Caco-2 (cell line): ENCODE results near the gene HEATR3. TPM values are rescaled to one million over a fixed set of nuclear protein-coding genes. Genes with fewer than 3 reads are reported as not detected.
A peak's percentile ranks its signal among the peaks of the same experiment; 100 is the strongest.

Experiments
- BruUV-seq: library from RNA; stranded (reverse); fragments of 400-500 nt; replicated peaks from 2 replicates; lab custom pipeline; 2021; lab: Mats Ljungman, UMichigan
- CTCF ChIA-PET: fragments of 300-600 bp; sonication (Branson Sonifier 250); formaldehyde crosslinking; loops from one replicate; lab custom pipeline; 2022; ENCODE audit warnings: antibody characterized with exemption; lab: Charles Lee
- POLR2A ChIA-PET: fragments of 300-600 bp; sonication (Branson Sonifier 250); formaldehyde crosslinking; loops from one replicate; lab custom pipeline; 2022; ENCODE audit warnings: antibody characterized with exemption; lab: Charles Lee
- DNase-seq, 2 experiments: peaks; one replicate each; pipeline versions ENCODE4 v3.0.0 to v3.0.0-alpha.2; 2020 to 2022
- H3K27me3 ChIP-seq: replicated peaks from 2 replicates; pipeline ENCODE4 v1.6.0; 2011; ENCODE audit warnings: low read length; ENCODE audit not compliant: control insufficient read depth, insufficient read depth
- H3K36me3 ChIP-seq: 2 replicates; pipeline ENCODE4 v1.5.1; 2011; ENCODE audit warnings: low read length; ENCODE audit not compliant: control insufficient read depth, insufficient read depth
- H3K4me1 ChIP-seq: fragments of 250-450 bp; sonication (Bioruptor Pico); 2 replicates; pipeline ENCODE4 v1.5.1; 2020; ENCODE audit warnings: mild to moderate bottlenecking
- H3K4me3 ChIP-seq: 2 replicates; pipeline ENCODE4 v1.5.1; 2011; ENCODE audit warnings: low read depth, mild to moderate bottlenecking, control low read depth, low read length
- H3K9me3 ChIP-seq: fragments of 250-450 bp; sonication (Bioruptor Pico); 2 replicates; pipeline ENCODE4 v1.5.1; 2020; ENCODE audit warnings: mild to moderate bottlenecking, moderate library complexity
- H3K27ac Mint-ChIP-seq: one replicate; pipeline ENCODE4 v1.8.0; 2022; ENCODE audit warnings: mixed read lengths; ENCODE audit not compliant: unreplicated experiment
- H3K27me3 Mint-ChIP-seq: one replicate; pipeline ENCODE4 v1.8.0; 2022; ENCODE audit warnings: mixed read lengths; ENCODE audit not compliant: insufficient read depth, unreplicated experiment
- H3K36me3 Mint-ChIP-seq: one replicate; pipeline ENCODE4 v1.8.0; 2022; ENCODE audit warnings: mild to moderate bottlenecking, mixed read lengths; ENCODE audit not compliant: insufficient read depth, unreplicated experiment
- H3K4me1 Mint-ChIP-seq: one replicate; pipeline ENCODE4 v1.8.0; 2022; ENCODE audit warnings: low read depth, mixed read lengths; ENCODE audit not compliant: unreplicated experiment
- H3K4me3 Mint-ChIP-seq: one replicate; pipeline ENCODE4 v1.8.0; 2022; ENCODE audit warnings: mild to moderate bottlenecking, moderate library complexity, mixed read lengths; ENCODE audit not compliant: unreplicated experiment
- H3K9me3 Mint-ChIP-seq: one replicate; pipeline ENCODE4 v1.8.0; 2022; ENCODE audit warnings: mixed read lengths; ENCODE audit not compliant: unreplicated experiment
- CTCF ChIP-seq, 2 experiments: fragments of 200-600 bp in 1 of 2; IDR thresholded peaks; 1 replicate in 1 of 2; 2 replicates in 1 of 2; pipeline versions ENCODE4 v1.5.1 to v1.8.0; 2011 to 2022; ENCODE audit warnings: antibody characterized with exemption in 1 of 2, control low read depth in 1 of 2, inconsistent platforms in 1 of 2, low read depth in 1 of 2, low read length in 1 of 2, mild to moderate bottlenecking in 1 of 2, moderate library complexity in 1 of 2; ENCODE audit not compliant: insufficient read depth in 1 of 2, severe bottlenecking in 1 of 2, unreplicated experiment in 1 of 2
- intact Hi-C: fragments of 100-400 bp; cut with micrococcal nuclease; formaldehyde crosslinking; loops from one replicate; pipeline ENCODE4 v1.10.0; 2022; ENCODE audit not compliant: unreplicated experiment
- total RNA-seq: library from RNA; stranded (reverse); gene quantifications from 2 replicates; pipeline ENCODE4 v1.2.3, GENCODE V29; 2022

Gene HEATR3
- total RNA-seq, 1 experiment from 2014 or later = 41.6 TPM

DNA sequence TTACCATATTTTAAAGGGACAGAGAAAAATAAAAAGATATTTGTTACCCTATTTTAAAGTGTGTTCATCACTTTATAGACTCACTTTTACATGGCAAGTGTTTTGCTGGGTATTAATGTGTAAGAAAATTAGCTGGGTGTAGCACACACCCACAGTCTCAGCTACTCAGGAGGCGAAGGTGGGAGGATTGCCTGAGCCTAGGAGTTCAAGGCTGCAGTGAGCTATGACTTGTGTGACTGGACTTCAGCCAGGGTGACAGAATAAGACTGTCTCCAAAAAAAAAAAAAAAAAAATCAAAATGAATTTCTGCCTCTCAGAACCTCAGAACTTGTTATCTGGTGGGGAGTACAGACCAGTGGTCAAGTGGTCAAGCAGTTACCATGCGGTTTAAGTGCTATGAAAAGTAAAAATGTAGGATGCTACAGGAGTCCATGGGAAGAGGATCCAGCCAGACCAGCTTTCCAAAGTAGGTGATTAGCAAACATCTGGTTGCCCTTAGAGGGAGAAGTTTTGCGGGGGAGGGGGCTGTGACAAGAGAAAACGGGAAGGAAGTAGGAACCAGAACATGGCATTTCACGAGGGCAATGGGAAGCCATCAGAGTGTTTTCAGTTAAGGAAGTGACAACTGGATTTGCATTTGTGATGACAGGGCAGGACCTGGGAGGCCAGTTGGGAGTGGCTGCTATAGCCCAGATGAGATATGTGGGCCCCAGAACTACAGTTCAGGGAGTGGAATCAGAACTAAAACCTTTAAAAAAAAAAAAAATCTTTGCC, 26.8 kb upstream of the HEATR3 start:
- Mint-ChIP-seq H3K27ac (no peak overlapping the region), H3K4me1 (peaks cover 44% of the 10 kb centered on the region), H3K9me3 (no peaks in the 10 kb centered on the region), H3K36me3 (peaks cover 32% of the 10 kb centered on the region), H3K4me3 (no peak overlapping the region), H3K27me3 (no peaks in the 10 kb centered on the region)
- Histone ChIP-seq H3K4me3 (no peak overlapping the region), H3K9me3 (no peaks in the 10 kb centered on the region), H3K36me3 (no peaks in the 10 kb centered on the region), H3K27me3 (no peaks in the 10 kb centered on the region), H3K4me1 (peaks cover 57% of the 10 kb centered on the region)
- TF ChIP-seq CTCF (IDR thresholded peaks at IDR 0.05; ENCODE audit: insufficient read depth in 1 of 2, low read depth in 1 of 2, low read length in 1 of 2, severe bottlenecking in 1 of 2, unreplicated experiment in 1 of 2) = no peak
- intact Hi-C loops = no loop called here
- DNase-seq = no peak
- CTCF ChIA-PET = interaction anchor here (0.7 kb wide), 1 partner anchor 172 kb away, joined by 6 read pairs; no protein-coding TSS in a partner anchor
- POLR2A ChIA-PET = interaction anchor here (0.6 kb wide), 1 partner anchor 138 kb away, joined by 4 read pairs; no protein-coding TSS in a partner anchor
- no TSS peak for BruUV-seq

DNA sequence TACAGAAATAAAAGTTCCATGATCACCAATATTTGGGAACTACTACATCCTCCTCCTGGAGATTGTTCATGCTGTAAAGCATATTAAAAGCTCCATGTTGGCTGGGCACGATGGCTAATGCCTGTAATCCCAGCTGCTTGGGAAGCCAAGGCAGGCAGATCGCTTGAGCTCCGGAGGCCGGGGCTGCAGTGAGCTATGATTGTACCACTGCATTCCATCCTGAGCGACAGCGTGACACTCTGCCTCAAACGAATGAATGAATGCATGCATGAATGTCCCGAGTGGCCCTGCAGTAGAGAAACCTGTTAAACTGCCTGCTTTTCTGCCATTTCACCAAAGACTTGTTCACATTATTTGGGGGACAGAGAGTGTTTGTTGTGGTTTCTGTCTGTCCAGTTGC, 25.8 kb upstream of the HEATR3 start:
- POLR2A ChIA-PET = interaction anchor here (0.6 kb wide), 1 partner anchor 15 kb away, joined by 3 read pairs; the partner anchor contains the start of gene CNEP1R1
- BruUV-seq = no TSS peak
- CTCF ChIA-PET = interaction anchor here (1.0 to 2.5 kb wide), 2 partner anchors 15 to 170 kb away, joined by 4 to 14 read pairs; partner anchors contain the start of gene CNEP1R1

More for the DNA sequence above, 25.8 kb upstream of the HEATR3 start:
- Histone ChIP-seq H3K36me3 (no peaks in the 10 kb centered on the region), H3K4me1 (peaks cover 46% of the 10 kb centered on the region), H3K27me3 (no peaks in the 10 kb centered on the region), H3K4me3 (no peak overlapping the region), H3K9me3 (no peaks in the 10 kb centered on the region)
- no peak for TF ChIP-seq CTCF (IDR thresholded peaks at IDR 0.05; ENCODE audit: insufficient read depth in 1 of 2, low read depth in 1 of 2, low read length in 1 of 2, severe bottlenecking in 1 of 2, unreplicated experiment in 1 of 2)
- H3K27me3 Mint-ChIP-seq = no peaks in the 10 kb centered on the region
- H3K36me3 Mint-ChIP-seq = peaks cover 26% of the 10 kb centered on the region
- H3K4me1 Mint-ChIP-seq = peaks cover 40% of the 10 kb centered on the region
- H3K9me3 Mint-ChIP-seq = no peaks in the 10 kb centered on the region
- peak; percentile 45 to 57 for DNase-seq
- H3K27ac Mint-ChIP-seq = no peak overlapping the region
- intact Hi-C loops = no loop called here
- H3K4me3 Mint-ChIP-seq = no peak overlapping the region
